Type B pancreatic cell (in vitro differentiated cells): Measurements from ENCODE around the gene CPSF4. TPM values are rescaled to one million over a fixed set of nuclear protein-coding genes. Genes with fewer than 3 reads are reported as not detected.

ENCODE experiments used
- DNase-seq: peaks from one replicate; pipeline ENCODE4 v3.0.0; 2021; ENCODE audit warnings: mixed read lengths; ENCODE audit not compliant: unreplicated experiment; ENCODE audit errors: extremely low spot score
- H3K27ac Mint-ChIP-seq: 2 replicates; pipeline ENCODE4 v1.8.0; 2021; ENCODE audit warnings: mild to moderate bottlenecking, mixed read lengths
- H3K27me3 Mint-ChIP-seq: 2 replicates; pipeline ENCODE4 v1.8.0; 2021; ENCODE audit warnings: mixed read lengths
- H3K36me3 Mint-ChIP-seq: 2 replicates; pipeline ENCODE4 v1.8.0; 2021; ENCODE audit warnings: mixed read lengths
- H3K4me1 Mint-ChIP-seq: one replicate; pipeline ENCODE4 v1.8.0; 2021; ENCODE audit warnings: mixed read lengths; ENCODE audit not compliant: unreplicated experiment
- H3K4me3 Mint-ChIP-seq: 2 replicates; pipeline ENCODE4 v1.8.0; 2021; ENCODE audit warnings: mild to moderate bottlenecking, mixed read lengths
- H3K9me3 Mint-ChIP-seq: 2 replicates; pipeline ENCODE4 v1.8.0; 2021; ENCODE audit warnings: mixed read lengths
- total RNA-seq: library from RNA; stranded (reverse); gene quantifications from 2 replicates; pipeline ENCODE4 v1.2.1, GENCODE V29; 2021; ENCODE audit warnings: low replicate concordance
- TF ChIP-seq, protein P1 (sequence below): fragments of 200-600 bp; sonication (generic); conservative IDR thresholded peaks from 2 replicates; pipeline ENCODE4 v1.5.0; 2021; ENCODE audit warnings: antibody characterized with exemption, mild to moderate bottlenecking

Gene CPSF4
- total RNA-seq, 1 donor from 2014 or later: 64.1 TPM

DNA sequence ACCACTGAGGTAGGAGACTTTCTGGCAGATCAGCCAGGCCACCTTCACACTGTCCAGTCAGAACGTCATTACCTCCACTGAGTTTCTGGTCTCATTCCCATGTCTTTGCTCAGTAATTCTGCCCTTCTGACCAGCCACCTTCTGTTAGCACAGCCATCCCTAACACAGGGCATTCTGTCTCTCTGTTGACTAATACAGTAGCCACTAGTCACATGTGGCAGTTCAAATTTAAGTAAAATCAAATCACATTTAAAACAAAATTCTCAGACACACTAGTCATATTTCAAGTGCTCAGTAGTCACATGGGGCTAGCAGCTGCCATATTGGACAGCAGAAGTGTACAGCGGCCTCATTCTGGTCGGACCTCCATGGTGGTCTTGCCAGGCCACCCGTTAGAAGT, 7.4 kb downstream of the CPSF4 start:
- H3K4me1 Mint-ChIP-seq: no peaks in the 10 kb centered on the region
- DNase-seq: no peak
- no peaks in the 10 kb centered on the region for H3K27me3 Mint-ChIP-seq
- H3K9me3 Mint-ChIP-seq: no peaks in the 10 kb centered on the region
- H3K4me3 Mint-ChIP-seq: no peak overlapping the region
- no peak overlapping the region for H3K27ac Mint-ChIP-seq
- TF ChIP-seq, protein P1, sequence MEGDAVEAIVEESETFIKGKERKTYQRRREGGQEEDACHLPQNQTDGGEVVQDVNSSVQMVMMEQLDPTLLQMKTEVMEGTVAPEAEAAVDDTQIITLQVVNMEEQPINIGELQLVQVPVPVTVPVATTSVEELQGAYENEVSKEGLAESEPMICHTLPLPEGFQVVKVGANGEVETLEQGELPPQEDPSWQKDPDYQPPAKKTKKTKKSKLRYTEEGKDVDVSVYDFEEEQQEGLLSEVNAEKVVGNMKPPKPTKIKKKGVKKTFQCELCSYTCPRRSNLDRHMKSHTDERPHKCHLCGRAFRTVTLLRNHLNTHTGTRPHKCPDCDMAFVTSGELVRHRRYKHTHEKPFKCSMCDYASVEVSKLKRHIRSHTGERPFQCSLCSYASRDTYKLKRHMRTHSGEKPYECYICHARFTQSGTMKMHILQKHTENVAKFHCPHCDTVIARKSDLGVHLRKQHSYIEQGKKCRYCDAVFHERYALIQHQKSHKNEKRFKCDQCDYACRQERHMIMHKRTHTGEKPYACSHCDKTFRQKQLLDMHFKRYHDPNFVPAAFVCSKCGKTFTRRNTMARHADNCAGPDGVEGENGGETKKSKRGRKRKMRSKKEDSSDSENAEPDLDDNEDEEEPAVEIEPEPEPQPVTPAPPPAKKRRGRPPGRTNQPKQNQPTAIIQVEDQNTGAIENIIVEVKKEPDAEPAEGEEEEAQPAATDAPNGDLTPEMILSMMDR: no peak
- H3K36me3 Mint-ChIP-seq: peaks cover 25% of the 10 kb centered on the region

DNA sequence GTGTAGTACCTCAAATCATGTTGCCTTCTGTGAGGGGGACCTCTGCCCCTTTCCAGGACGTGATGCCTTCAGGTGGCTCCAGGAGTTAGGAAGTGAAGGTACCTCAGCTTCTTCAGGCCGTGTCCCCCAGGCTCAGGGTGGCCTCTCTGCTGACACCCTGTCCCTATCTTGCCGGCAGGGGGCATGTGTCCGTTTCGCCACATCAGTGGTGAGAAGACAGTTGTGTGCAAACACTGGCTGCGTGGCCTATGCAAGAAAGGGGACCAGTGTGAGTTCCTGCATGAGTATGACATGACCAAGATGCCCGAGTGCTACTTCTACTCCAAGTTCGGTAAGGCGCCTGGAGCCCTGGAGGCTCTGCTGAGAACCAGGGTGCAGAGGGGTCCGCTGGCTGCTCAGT, 9.2 kb downstream of the CPSF4 start:
- no peak overlapping the region for H3K4me3 Mint-ChIP-seq
- H3K9me3 Mint-ChIP-seq: no peaks in the 10 kb centered on the region
- no peaks in the 10 kb centered on the region for H3K27me3 Mint-ChIP-seq
- no peaks in the 10 kb centered on the region for H3K4me1 Mint-ChIP-seq
- no peak for DNase-seq
- H3K27ac Mint-ChIP-seq: no peak overlapping the region
- H3K36me3 Mint-ChIP-seq: peaks cover 19% of the 10 kb centered on the region
- TF ChIP-seq, protein P1: peak; percentile 35

DNA sequence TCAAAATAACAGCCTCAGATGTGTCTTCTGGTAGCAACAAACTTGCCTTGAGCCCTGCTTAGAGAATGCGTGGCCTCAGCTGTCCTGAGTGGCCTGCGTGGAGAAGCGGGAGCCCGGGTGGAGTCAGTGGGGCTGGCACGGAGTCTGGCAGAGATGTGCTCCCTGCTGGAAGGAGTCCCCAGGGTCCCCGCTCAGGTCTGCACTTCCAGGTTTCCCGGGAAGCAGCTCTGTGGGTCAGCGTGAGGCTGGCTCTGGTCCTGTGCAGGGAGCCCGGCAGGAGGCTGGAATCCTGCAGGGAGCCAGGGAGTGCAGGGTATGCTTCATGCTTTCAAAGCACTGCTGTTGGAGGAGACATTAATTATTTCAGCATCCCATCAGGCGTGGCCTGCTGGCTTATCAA, 10.1 kb downstream of the CPSF4 start:
- Mint-ChIP-seq H3K27me3 (no peaks in the 10 kb centered on the region), H3K9me3 (no peaks in the 10 kb centered on the region), H3K4me3 (no peak overlapping the region), H3K4me1 (no peaks in the 10 kb centered on the region), H3K27ac (no peak overlapping the region), H3K36me3 (peaks cover 15% of the 10 kb centered on the region)
- DNase-seq: no peak
- TF ChIP-seq, protein P1: no peak

DNA sequence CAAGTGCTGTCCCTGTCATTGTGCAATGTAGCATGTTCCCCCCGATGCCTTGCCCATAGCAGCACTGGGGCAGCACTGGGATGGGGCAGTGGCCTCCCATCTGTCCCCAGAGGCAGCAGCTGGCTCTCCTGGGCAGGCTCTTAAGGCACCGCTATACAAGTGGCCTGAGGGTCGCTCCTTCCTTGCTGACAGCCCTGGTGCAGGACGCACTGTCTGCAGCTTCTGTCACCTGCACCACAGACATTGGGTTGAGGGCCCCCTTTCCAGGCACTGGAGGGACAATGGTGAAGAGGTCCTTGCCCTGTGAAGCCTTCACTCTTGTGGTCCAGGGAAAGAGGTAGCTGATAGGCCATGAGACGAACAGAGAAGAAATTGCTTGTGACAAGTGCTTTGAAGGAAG, 10.6 kb downstream of the CPSF4 start:
- Mint-ChIP-seq H3K36me3 (peaks cover 14% of the 10 kb centered on the region), H3K4me3 (no peak overlapping the region), H3K27me3 (no peaks in the 10 kb centered on the region), H3K9me3 (no peaks in the 10 kb centered on the region), H3K27ac (no peak overlapping the region), H3K4me1 (no peaks in the 10 kb centered on the region)
- TF ChIP-seq, protein P1: no peak
- DNase-seq: no peak

DNA sequence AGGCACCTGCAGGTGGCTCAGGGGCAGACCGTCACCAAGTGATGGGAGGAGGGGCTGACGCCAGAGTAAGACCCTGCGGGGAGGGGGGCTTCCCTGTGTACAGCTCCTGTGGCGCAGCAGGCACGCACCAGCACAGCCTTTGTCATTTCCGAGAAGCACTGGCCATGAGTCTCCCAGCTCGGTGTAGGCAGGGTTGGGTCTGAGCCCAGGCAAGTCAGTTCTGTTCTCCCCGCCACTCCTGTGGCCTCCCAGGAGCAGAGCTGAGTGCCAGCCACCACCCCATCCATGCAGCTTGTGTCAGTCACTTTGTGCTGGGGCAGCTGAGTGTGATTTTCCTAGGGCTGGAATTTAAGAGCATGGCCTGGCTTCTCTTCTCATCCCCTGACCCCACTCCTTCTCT, 13.2 kb downstream of the CPSF4 start:
- Mint-ChIP-seq H3K36me3 (peaks cover 8% of the 10 kb centered on the region), H3K9me3 (no peaks in the 10 kb centered on the region), H3K4me3 (no peak overlapping the region), H3K4me1 (no peaks in the 10 kb centered on the region), H3K27ac (no peak overlapping the region), H3K27me3 (no peaks in the 10 kb centered on the region)
- TF ChIP-seq, protein P1: no peak
- no peak for DNase-seq

DNA sequence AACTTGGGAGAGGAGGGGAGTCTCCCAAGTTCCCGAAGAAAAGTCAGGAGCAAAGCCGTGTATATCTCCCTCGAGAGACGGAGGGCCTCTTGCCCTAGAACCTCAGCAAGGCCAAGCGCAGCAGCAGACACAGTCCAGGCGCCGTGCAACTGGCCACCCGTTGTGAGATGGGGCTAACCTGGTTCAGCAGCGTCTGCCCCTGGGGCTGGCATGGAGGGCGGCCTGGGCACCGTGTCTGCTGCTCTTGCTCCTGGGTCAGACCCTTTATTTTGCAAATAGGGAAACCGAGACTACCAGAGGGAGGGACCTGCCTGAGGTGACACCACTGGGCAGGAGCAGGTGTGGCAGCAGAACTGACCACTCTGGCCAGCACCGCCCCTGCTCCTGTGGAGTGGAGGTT, 13.8 kb downstream of the CPSF4 start:
- no peak for DNase-seq
- Mint-ChIP-seq H3K4me3 (no peak overlapping the region), H3K27ac (no peak overlapping the region), H3K27me3 (no peaks in the 10 kb centered on the region), H3K9me3 (no peaks in the 10 kb centered on the region), H3K36me3 (peaks cover 8% of the 10 kb centered on the region), H3K4me1 (no peaks in the 10 kb centered on the region)
- TF ChIP-seq, protein P1: no peak
